T-helper 2 cell treated with Interferon-gamma antibody and Interleukin-4, amounts not matched to agents 5 μg/mL and 100 μg/mL, for 36 hours (primary cell): ENCODE data around the gene POU4F1.

Source experiments
- DNase-seq: peaks from one replicate; pipeline ENCODE4 v3.0.0; 2021; ENCODE audit warnings: low spot score
- H3K27ac Mint-ChIP-seq: one replicate; pipeline ENCODE4 v1.8.0; 2021; ENCODE audit warnings: mild to moderate bottlenecking, mixed read lengths
- H3K27me3 Mint-ChIP-seq: one replicate; pipeline ENCODE4 v1.8.0; 2021; ENCODE audit warnings: low read depth, mixed read lengths
- H3K36me3 Mint-ChIP-seq: one replicate; pipeline ENCODE4 v1.8.0; 2021; ENCODE audit warnings: low read depth, mixed read lengths
- H3K4me1 Mint-ChIP-seq: one replicate; pipeline ENCODE4 v1.8.0; 2021; ENCODE audit warnings: low read depth, mixed read lengths
- H3K4me3 Mint-ChIP-seq: one replicate; pipeline ENCODE4 v1.8.0; 2022; ENCODE audit warnings: mild to moderate bottlenecking, moderate library complexity, mixed read lengths
- H3K9me3 Mint-ChIP-seq: one replicate; pipeline ENCODE4 v1.8.0; 2021; ENCODE audit warnings: mixed read lengths

POU4F1 gene

DNA sequence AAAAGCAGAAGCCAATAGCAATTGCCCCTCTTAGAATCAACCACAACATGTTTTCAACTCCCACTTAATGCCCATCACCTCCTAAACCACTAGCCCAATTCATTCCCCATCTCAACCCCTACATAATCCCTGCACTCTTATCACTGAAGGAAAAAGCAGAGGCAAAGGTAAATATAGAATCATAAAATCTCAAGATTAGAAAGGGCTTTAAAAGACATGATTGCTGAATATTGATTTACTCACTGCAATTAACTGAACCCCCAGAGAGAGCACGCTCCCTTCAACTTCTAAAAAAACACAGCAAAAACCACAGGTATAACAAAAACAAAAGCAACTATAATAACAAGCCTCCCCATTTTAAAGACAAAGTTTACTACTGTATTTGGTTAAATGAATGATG lies 15.1 kb upstream of the POU4F1 start:
- H3K4me3 Mint-ChIP-seq: no peak overlapping the region
- H3K27ac Mint-ChIP-seq: no peak overlapping the region
- H3K9me3 Mint-ChIP-seq: no peaks in the 10 kb centered on the region
- DNase-seq: no peak
- peaks cover 40% of the 10 kb centered on the region for H3K36me3 Mint-ChIP-seq
- no peaks in the 10 kb centered on the region for H3K27me3 Mint-ChIP-seq
- H3K4me1 Mint-ChIP-seq: peaks cover 2% of the 10 kb centered on the region

DNA sequence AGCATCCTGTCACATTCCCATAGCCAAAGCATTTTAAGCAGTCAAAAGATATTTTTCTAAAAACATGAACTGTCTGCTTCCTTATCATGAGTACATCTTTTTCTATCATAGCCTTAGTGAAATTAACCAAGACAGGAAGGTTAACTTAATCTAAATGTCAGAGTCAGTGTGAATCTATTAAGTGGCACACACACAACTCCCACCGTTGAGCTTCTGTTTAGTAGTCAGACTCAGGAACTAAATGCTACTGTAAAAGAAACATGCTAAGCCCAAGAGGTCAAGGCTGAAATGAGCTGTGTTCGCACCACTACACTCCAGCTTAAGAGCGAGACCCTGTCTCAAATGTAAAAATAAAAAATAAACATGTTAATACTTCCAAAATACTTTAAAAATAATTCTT lies 7.7 kb upstream of the POU4F1 start:
- DNase-seq: no peak
- Mint-ChIP-seq H3K27ac (no peak overlapping the region), H3K36me3 (peaks cover 16% of the 10 kb centered on the region), H3K9me3 (no peaks in the 10 kb centered on the region), H3K4me3 (no peak overlapping the region), H3K4me1 (peaks cover 7% of the 10 kb centered on the region), H3K27me3 (peaks cover 60% of the 10 kb centered on the region)

DNA sequence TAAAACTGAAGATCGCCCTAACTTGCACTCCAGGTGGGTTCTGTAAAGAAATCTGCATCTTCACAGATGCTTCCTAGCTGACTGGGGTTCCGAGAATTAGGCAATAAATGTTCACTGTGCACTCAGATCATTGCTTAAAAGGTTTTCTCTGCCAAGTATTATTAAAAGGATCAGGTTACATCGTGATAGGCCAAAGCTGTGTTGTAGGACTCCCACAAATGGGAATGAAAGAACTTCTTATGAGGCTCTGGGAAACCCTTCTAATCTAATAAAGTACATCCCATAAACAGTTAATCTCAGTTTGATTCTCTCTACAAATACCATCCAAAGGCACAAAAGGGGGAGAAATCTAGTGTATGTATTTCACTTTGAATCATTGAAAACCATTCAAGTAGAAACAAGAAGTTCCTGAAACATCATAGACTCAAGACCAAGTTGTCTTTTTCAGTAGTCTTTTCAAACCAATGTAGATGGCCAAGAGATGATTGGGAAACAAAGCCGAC lies 7.1 kb upstream of the POU4F1 start:
- H3K27me3 Mint-ChIP-seq: peaks cover 66% of the 10 kb centered on the region
- no peak overlapping the region for H3K27ac Mint-ChIP-seq
- H3K9me3 Mint-ChIP-seq: no peaks in the 10 kb centered on the region
- peaks cover 10% of the 10 kb centered on the region for H3K36me3 Mint-ChIP-seq
- H3K4me3 Mint-ChIP-seq: no peak overlapping the region
- peaks cover 7% of the 10 kb centered on the region for H3K4me1 Mint-ChIP-seq
- DNase-seq: no peak

DNA sequence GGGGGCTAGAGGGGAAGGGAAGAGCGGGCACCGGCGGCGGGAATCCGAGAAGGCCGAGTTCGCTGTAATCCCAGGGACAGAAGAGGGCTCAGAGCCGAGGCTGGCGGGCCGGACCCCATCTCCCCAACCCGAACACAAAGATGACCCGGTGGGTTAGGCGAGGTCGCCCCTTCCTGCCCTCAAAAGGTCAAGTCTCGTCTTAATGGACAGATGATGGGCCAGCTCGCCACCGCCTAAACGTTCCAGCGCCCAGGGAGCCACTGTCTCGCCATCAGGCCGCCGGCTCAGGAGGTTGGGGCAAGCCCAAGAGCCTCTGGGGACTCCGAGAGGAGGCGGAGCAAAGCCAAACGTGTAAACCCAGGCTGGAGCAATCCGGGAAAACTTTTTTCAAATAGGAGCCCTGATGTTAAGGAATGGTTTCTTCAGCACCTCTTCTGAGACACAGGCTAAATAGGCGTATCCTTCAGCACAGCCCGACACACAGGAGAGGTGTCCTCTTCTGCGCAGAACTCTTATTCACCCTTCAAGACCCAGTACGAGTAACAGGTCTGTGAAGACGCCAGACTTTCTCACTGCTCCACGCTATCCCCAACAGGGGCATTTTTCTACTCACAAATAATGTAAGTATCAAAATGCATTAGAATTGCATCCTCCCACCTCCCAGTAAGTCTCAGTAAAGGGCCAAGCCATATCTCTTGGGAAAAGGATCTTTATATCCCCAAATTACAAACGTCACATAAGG lies 6.3 kb upstream of the POU4F1 start:
- Mint-ChIP-seq H3K36me3 (peaks cover 5% of the 10 kb centered on the region), H3K4me3 (peak overlapping the region; percentile 69), H3K27ac (no peak overlapping the region), H3K9me3 (no peaks in the 10 kb centered on the region), H3K4me1 (peaks cover 8% of the 10 kb centered on the region), H3K27me3 (peaks cover 74% of the 10 kb centered on the region)
- DNase-seq: no peak

DNA sequence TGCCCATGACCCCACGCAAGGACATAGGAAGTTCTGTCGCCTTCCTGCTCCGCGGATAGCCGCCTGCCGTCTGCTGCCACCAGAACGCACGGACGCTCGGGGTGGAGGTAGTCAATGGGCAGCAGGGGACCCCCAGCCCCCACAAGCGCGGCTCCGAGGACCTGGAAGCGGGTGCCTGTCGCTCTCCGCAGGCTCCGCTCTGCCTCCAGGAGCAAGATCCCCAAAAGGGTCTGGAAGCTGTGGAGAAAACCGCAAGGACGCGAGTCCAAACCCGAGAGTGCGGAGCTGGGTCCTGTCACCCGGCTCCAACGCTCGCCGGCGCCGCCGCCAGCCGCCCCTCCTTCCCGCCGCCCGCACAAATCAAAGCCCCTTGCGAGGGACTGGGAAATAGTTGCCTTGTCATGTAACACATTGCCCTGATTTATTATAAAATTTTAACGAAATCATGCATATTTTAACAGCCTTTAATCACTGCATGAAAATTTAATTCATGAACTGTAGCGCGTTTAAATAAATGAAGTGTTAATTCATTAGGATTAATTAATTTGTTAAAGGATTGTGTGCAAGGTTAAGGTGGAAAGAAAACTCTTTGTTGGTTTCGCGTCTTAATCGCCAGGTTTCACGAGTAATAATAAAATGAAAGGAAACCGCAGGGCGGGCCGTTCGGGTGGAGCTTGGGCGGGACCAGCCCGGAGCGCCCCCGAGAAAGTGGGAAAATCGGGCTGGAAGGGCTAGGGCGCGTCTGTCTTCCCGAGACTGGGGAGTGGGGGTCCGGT lies 5.5 kb upstream of the POU4F1 start:
- Mint-ChIP-seq H3K9me3 (no peaks in the 10 kb centered on the region), H3K36me3 (peaks cover 2% of the 10 kb centered on the region), H3K4me1 (peaks cover 14% of the 10 kb centered on the region), H3K27ac (no peak overlapping the region), H3K4me3 (peak overlapping the region; percentile 69), H3K27me3 (peaks cover 82% of the 10 kb centered on the region)
- no peak for DNase-seq

DNA sequence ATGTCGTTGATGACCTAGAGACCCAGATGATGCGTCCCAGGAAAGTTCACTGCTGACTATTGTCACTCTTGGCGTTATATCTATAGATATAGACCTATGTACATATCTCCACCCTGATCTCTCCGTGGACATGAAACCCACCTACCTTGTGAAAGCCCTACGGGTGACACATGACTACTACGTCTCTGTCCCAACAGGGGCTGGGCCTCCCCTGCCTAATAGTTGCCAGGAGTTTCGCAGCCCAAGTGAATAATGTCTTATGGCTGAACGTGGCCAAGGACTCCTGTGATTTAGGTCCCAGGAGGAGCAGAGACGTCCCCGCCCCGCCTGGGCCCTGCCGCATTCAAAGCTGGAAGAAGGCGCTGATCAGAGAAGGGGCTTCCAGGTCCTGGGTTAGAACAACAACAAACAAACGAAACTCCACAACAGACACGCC lies 4.9 kb upstream of the POU4F1 start:
- peaks cover 15% of the 10 kb centered on the region for H3K4me1 Mint-ChIP-seq

DNA sequence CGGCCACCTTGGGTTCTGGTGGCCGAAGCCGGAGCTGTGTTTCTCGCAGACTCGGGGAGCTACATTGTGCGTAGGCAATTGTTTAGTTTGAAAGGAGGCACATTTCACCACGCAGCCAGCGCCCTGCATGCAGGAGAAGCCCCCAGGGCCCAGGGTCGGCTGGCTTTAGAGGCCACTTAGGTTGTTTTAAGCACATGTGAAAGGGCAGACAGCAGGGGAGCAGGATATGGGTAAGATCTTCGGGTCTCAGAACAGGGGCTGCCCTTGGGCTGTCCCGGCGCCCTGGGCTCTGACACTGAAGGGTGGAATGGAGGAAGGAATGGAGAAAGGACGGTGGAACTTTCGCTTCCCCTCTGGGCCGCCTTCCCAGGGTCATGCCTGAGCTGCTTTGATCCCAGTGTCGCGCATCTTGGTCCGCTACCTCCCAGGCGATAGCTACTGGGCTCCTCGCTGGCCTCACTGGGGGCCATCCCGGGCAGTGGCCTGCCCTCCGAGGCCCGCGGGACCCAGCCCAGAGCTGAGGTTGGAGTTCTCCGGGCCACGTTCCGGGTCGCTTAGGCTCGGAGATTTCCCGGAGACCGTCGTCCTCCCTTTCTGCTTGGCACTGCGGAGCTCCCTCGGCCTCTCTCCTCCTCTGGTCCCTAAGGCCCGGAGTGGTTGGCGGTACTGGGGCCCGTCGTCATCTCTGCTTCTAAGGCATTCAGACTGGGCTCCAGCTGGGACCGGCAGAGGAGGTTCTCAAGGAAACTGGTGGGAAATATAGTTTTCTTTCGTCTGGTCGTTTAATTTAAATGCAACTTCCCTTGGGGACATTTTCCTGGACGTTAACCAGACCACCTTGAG lies 4.3 kb upstream of the POU4F1 start:
- Mint-ChIP-seq H3K4me3 (no peak overlapping the region), H3K36me3 (peaks cover 2% of the 10 kb centered on the region), H3K27ac (no peak overlapping the region), H3K4me1 (peaks cover 17% of the 10 kb centered on the region), H3K27me3 (peaks cover 89% of the 10 kb centered on the region), H3K9me3 (no peaks in the 10 kb centered on the region)
- no peak for DNase-seq

More for the DNA sequence above, 4.9 kb upstream of the POU4F1 start:
- peaks cover 87% of the 10 kb centered on the region for H3K27me3 Mint-ChIP-seq
- no peaks in the 10 kb centered on the region for H3K9me3 Mint-ChIP-seq
- peak overlapping the region; percentile 39 for H3K4me3 Mint-ChIP-seq
- no peak for DNase-seq
- H3K36me3 Mint-ChIP-seq: no peaks in the 10 kb centered on the region
- H3K27ac Mint-ChIP-seq: peak overlapping the region; percentile 4

DNA sequence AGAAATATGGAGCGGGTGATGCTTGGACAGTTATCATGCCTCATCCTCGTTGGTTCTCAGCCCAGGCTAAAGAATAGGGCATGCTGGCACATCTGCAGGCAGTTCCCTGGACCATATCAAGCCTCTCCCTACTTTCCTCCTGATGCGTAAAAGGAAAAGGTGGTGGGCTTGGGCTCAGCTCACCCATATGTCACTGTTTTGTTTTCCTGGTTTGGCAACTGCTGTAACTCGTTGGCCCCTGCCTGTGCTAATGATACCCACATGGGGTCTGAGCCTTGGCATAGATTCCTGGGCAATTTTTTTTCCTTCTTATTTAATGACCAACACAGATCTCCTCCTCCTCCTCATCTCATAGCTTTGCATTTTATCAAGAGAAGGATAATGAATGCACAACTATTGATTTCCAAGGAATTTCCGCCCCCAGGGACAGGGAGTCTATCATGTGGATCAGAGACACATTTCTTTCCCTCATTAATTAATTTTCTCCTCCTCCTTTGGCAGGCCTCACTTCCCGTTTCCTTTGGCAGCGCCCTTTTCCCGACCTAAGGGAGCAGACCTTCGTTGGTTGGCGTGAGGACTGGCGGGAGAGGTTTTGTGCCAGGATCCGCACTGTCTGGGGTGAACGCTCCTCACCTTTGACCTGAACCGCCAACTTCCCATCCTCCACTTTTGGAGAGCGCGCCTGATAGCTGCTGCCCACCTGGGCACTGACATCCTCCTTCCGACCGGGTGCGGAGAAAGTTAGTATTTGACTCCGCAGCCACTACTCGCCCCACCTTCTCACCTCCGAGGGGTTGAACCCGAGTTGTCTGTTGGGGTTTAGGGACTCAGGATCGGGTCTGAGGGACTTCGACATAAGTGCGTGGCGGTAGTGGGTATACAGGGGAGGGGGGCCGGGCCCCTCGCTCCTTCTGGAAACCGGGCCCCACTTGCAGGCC lies 3.4 kb upstream of the POU4F1 start:
- no peaks in the 10 kb centered on the region for H3K9me3 Mint-ChIP-seq
- no peak overlapping the region for H3K27ac Mint-ChIP-seq
- H3K4me3 Mint-ChIP-seq: no peak overlapping the region
- peaks cover 5% of the 10 kb centered on the region for H3K36me3 Mint-ChIP-seq
- DNase-seq: no peak
- peaks cover 22% of the 10 kb centered on the region for H3K4me1 Mint-ChIP-seq
- peaks cover 90% of the 10 kb centered on the region for H3K27me3 Mint-ChIP-seq

DNA sequence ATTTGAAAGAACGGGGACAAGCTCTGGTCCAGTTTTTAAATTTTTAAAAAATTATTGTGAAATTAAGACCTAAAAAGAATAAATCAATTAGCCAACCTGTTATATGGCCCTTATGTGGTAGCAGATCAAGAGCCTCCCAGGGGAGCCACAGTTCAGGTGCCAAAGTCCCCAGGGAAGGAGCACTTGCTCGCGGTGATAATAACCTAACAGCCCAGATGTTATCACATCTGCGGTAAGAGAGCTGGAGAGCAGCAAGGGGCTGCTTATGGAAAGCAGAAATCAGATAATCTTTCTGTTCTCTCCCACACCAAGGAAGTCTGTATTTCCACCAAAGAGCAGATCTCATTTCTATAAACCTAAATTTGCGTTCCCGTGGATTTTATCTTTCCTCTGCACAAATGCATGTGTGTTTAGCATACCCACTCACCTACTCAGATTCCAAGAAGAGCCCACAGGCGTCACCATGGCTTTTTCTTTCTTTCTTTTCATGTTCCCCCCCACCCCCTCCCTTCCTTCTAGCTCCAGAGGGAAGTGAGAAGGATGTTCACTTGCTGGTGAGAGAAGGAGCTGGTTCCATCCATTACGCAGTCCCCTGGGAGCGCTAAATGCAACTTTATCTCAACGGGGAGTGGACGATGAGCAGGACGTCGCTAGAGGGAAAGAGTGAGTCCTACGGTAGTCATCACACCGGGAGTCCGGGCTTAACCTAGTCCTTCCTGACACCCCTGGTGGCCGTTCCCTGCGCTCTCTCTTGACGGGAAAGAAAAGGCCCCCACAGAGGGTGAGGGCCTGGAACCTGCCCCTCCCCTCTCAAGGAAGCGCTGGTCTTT lies 1.6 kb upstream of the POU4F1 start:
- H3K4me1 Mint-ChIP-seq: peaks cover 30% of the 10 kb centered on the region
- H3K36me3 Mint-ChIP-seq: peaks cover 5% of the 10 kb centered on the region
- no peak overlapping the region for H3K4me3 Mint-ChIP-seq
- peaks cover 90% of the 10 kb centered on the region for H3K27me3 Mint-ChIP-seq
- no peak for DNase-seq
- H3K27ac Mint-ChIP-seq: peak overlapping the region; percentile 12
- no peaks in the 10 kb centered on the region for H3K9me3 Mint-ChIP-seq

DNA sequence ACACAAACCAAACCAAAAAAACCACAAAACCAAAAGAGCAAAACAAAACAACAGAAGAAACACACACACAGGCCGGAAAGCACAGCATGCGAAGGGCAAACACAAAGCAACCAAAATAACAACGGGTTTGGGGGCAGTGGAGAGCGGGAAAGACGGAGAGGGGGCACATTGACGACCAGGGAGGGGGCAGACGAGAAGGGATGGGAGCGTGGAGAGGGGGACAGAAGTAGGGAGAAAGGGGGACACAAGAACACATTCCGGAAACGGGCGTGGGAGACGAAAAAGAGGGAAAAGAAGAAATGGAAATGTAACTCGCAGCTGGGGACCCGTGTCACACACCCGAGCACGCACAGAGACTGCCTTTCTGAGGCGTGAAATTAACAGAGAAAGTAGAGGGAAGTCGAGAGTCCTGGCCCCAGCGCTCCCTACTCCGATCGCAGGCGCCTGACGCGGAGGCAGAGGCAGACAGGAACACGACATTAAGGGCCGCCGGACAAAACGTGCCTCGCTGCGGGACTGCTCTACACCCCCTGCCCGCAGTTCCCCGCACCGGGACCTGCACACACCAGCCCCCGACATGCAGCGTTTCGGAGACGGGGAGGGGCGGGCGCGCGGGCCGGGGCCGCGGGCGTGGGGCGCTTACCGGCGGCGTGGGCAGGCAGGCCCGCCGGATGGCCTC lies 652 bp downstream of the POU4F1 start:
- Mint-ChIP-seq H3K27me3 (peaks cover 88% of the 10 kb centered on the region), H3K27ac (peak overlapping the region; percentile 85), H3K36me3 (peaks cover 6% of the 10 kb centered on the region), H3K4me3 (peak overlapping the region; percentile 86), H3K4me1 (peaks cover 27% of the 10 kb centered on the region), H3K9me3 (no peaks in the 10 kb centered on the region)
- no peak for DNase-seq

DNA sequence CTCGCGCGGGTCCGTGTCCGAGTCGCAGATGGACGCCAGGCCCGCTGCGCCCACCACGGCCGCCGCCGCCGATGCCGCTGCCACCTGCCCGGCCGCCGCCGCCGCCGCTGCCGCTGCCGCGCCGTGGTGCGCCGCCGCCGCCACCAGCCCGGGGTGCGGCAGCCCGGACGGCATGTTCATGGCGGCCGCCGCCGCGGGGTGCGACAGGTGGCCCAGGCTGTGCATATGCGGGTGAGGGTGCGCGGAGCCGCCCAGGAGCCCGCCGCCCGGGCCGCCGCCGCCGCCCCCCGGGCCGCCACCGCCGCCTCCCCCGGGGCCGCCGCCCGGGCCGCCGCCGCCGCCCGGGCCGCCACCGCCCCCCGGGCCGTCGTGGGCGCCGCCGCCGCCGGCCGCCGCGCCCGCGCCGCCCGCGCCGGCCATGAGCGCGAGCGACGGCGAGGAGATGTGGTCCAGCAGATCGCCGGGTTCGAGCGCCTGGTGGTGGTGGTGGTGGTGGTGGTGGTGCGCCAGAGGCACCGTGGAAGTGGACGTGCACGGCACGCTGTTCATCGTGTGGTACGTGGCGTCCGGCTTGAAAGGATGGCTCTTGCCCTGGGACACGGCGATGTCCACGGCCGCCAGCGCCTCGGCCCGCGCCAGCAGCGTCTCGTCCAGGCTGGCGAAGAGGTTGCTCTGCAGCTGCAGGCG lies 1.3 kb downstream of the POU4F1 start:
- Mint-ChIP-seq H3K36me3 (peaks cover 6% of the 10 kb centered on the region), H3K27me3 (peaks cover 88% of the 10 kb centered on the region), H3K9me3 (no peaks in the 10 kb centered on the region), H3K27ac (peak overlapping the region; percentile 85), H3K4me3 (peak overlapping the region; percentile 86), H3K4me1 (peaks cover 25% of the 10 kb centered on the region)
- no peak for DNase-seq
